GM21529 (cell line): ENCODE data around the gene SEPTIN2.
A peak's percentile ranks its signal among the peaks of the same experiment; 100 is the strongest.
"Not testable (repeated sequence)": the region's sequence is repeated elsewhere in the genome, so short reads cannot be mapped to it uniquely, and the experiment has no call there.

ENCODE experiments used
- ATAC-seq: cut with Tn5 transposase; IDR thresholded peaks from one replicate; pipeline ENCODE4 v1.9.1; 2021; ENCODE audit not compliant: unreplicated experiment

SEPTIN2 gene

GRCh38 chr2:241350530-241350877 lies 34.8 kb downstream of the SEPTIN2 start:
- no peak for ATAC-seq

GRCh38 chr2:241350878-241351639 lies 35.3 kb downstream of the SEPTIN2 start:
- no peak for ATAC-seq

- ATAC-seq: no peak
These were observed 35.9 kb downstream of the SEPTIN2 start for GRCh38 chr2:241351640-241352031.

- ATAC-seq: no peak
These were observed 36.5 kb downstream of the SEPTIN2 start for GRCh38 chr2:241352227-241352626.

GRCh38 chr2:241354668-241355658 lies 39.2 kb downstream of the SEPTIN2 start:
- peak; percentile 29 for ATAC-seq

GRCh38 chr2:241355983-241356870 lies 40.5 kb downstream of the SEPTIN2 start, which contains the start of gene FARP2:
TSS of gene FARP2 (plus strand) at chr2:241356285. CDS start at chr2:241373108, 16,823 bp downstream.
- ATAC-seq: peak; percentile 77

GRCh38 chr2:241356871-241357260 lies 41.1 kb downstream of the SEPTIN2 start:
- ATAC-seq: no peak

GRCh38 chr2:241357531-241357930 lies 41.8 kb downstream of the SEPTIN2 start:
- ATAC-seq: no peak

GRCh38 chr2:241358470-241358869 lies 42.7 kb downstream of the SEPTIN2 start:
- peak; percentile 43 for ATAC-seq

GRCh38 chr2:241359481-241360045 lies 43.8 kb downstream of the SEPTIN2 start:
- no peak for ATAC-seq

- no peak for ATAC-seq
These were observed 47.7 kb downstream of the SEPTIN2 start for GRCh38 chr2:241363426-241363825.

- no peak for ATAC-seq
These were observed 49.1 kb downstream of the SEPTIN2 start for GRCh38 chr2:241364781-241365180.

GRCh38 chr2:241366678-241367077 lies 51.0 kb downstream of the SEPTIN2 start:
- no peak for ATAC-seq

- ATAC-seq: no peak
These were observed 52.9 kb downstream of the SEPTIN2 start for GRCh38 chr2:241368643-241369042.

- no peak for ATAC-seq
These were observed 56.8 kb downstream of the SEPTIN2 start for GRCh38 chr2:241372361-241372992.

- ATAC-seq: no peak
These were observed 57.7 kb downstream of the SEPTIN2 start for GRCh38 chr2:241373446-241373845.

GRCh38 chr2:241373906-241374305 lies 58.2 kb downstream of the SEPTIN2 start:
- ATAC-seq: not testable (repeated sequence)

GRCh38 chr2:241375300-241375699 lies 59.6 kb downstream of the SEPTIN2 start:
- ATAC-seq: no peak

GRCh38 chr2:241376808-241377207 lies 61.1 kb downstream of the SEPTIN2 start:
- ATAC-seq: no peak

- no peak for ATAC-seq
These were observed 63.1 kb downstream of the SEPTIN2 start for GRCh38 chr2:241378816-241379215.
